Cortex of kidney (tissue), 1 donor: ENCODE data around the gene C1orf210.
A peak's percentile ranks its signal among the peaks of the same experiment; 100 is the strongest.

ENCODE experiments used
- DNase-seq: peaks from one replicate; lab custom pipeline; 2025; lab: John Stamatoyannopoulos, UW

C1orf210 gene

GRCh38 chr1:43285269-43285990 lies at the start of gene C1orf210:
Gene C1orf210, minus strand, starts transcription at chr1:43285581. Its CDS starts 2,311 bp downstream, at chr1:43283270.
- DNase-seq, result peak; percentile 72

- no peak for DNase-seq
Observed at GRCh38 chr1:43334453-43335205, 49.2 kb upstream of the C1orf210 start.

DNA sequence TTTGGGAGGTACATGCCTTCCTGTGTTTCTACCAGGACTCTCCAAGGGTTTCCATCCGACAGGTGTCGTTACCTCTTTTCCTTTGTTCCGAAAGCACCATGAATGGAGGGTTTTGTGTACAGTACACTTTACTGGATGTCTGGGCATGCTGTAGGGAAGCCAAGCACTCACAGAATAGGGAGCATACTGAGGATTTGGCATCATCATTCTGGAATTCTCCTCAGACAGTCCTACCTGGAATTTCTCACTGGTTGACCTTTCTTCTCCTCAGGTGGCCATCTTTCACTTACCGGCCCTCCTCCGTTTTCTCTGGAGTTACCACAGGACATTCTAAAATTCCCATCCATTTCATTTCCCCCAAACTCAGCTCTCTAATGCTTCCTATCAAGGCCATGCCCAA lies 46.3 kb upstream of the C1orf210 start:
- no peak for DNase-seq

DNA sequence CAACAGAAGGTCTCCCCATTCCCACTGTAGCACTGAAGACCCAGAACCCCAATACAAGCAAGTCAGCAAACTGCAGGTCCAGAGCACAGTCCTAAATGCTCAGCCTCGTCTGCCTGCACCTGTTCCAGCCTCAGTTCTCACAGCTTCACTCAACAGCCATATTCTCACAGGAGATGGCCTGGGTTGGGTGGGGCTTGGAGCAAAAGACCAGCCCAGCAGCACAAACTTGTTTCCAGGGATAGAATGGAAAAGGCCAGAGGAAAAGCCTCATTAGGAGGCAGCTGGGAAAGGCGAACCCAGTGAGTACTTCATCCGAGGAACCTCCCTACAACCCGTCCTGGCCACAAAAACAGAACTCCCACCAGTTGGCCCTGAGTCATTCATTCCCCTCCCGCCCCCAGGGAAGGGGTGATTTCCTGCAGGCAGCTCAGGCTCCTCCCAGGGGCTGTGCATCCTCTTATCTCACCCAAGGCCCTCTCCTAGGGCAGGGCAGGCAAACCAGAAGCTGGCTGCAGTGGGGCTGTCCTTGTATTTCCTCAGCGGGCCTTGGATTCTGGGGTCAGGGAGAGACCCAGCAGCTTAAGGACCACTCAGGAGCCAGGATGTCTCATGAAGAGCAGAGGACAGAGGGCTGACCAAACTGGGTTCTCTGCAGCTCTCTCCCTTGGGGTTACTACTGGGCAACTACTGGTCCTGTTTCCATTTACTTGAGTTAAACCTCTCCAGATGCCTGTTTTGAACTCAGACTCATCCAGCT lies 44.8 kb upstream of the C1orf210 start:
- DNase-seq, result no peak

DNA sequence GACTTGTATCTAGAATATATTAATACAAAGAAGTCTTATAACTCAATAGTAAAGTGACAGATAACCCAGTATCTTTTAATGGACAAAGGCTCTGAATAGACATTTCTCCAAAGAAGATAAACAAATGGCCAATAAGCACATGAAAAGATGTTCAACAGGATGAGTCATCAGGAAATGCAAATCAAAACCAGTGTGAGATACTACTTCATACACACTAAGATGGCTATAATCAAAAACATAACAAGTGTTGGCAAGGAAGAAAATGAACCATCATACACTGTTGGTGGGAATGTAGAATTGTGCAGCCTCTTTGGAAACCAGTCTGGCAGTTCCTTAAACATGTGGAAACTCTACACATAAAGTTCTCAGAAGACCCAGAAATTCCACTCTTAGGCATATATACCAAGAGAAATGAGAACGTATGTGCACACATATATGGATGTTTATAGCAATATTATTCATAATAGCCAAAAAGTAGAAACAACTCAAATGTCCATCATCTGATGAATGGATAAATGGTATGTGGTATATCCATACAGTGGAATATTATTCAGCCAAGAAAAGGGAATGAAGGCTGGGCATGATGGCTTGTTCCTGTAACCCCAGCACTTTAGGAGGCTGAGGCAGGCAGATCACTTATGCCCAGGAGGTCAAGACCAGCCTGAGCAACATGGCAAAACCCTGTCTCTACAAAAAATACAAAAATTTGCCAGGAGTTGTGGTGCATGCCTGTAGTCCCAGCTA lies 42.3 kb upstream of the C1orf210 start:
- no peak for DNase-seq

- no peak for DNase-seq
Observed at GRCh38 chr1:43325381-43325780, 40.0 kb upstream of the C1orf210 start.

GRCh38 chr1:43324810-43325209 lies 39.4 kb upstream of the C1orf210 start:
- no peak for DNase-seq

- no peak for DNase-seq
Observed at GRCh38 chr1:43322506-43322905, 37.1 kb upstream of the C1orf210 start.

DNA sequence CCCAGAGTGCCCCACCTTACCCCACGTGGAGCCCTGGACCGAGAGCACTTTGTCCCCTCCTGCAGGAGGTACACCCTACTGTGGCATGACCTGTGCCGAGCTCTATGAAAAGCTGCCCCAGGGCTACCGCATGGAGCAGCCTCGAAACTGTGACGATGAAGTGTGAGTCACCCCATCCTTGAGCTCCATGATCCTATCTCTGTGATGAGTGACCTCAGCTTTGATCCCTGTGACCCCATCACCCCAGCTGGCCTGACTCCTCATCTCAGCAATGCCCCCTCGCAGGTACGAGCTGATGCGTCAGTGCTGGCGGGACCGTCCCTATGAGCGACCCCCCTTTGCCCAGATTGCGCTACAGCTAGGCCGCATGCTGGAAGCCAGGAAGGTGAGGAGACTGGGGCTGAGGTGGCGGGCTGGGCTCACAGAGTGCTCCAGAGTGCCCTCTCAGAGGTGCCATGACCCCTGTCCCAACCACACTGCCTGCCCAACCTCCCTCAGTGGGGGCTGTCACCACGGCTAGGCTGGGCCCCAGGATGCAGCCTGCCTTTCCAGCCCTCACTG lies 36.0 kb upstream of the C1orf210 start:
- DNase-seq, result no peak

DNA sequence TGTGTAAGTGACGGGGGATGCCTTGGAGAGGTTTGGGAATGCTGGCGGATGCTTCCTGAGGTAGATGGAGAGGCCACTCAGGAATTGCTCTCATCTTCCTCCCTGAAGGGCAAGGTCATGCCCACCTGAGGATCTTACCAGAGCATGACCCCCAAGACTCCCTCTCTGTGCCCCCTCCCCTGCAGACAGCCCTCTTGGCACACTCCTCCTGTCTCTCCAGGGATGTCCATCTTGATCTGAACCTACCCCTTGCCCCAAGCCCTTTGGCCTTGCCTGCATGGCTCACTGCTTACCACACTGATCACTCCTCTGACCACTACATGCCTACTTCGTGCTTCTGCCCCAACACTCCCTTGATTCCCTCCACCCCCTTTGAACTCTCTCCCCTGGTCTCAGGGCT lies 34.4 kb upstream of the C1orf210 start:
- no peak for DNase-seq

GRCh38 chr1:43319288-43319687 lies 33.9 kb upstream of the C1orf210 start:
- DNase-seq, result no peak

GRCh38 chr1:43318831-43319230 lies 33.5 kb upstream of the C1orf210 start:
- DNase-seq, result no peak

GRCh38 chr1:43317817-43318471 lies 32.6 kb upstream of the C1orf210 start:
- no peak for DNase-seq

DNA sequence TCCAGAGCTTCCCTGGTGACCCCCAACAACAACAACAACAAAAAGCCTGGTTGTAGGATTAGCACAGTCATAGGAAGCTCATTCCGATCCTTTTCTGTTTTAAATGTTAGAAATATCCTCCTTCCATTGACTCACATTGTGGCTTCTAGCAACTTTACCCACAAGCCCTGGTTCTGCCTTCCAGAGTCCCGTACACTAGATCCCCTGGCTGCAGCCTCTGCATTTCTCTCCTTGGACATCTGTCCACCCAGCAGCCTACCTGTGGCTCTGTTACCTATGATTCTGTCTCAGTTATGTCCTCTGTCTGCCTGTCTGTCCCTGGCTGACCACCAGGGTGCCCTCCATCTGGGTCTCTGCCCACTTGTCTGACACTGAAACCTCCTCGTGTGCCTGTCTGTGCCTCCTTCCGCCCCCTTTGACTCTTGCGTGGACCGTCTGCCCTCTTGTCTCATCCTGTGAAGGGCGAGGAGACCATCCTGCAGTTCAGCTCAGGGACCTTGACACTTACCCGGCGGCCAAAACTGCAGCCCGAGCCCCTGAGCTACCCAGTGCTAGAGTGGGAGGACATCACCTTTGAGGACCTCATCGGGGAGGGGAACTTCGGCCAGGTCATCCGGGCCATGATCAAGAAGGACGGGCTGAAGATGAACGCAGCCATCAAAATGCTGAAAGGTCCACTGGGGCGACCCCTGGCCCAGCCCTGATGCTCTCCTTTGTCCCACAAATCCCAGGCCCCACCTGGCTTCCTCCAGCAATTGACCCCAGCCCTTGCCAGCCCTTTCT lies 31.5 kb upstream of the C1orf210 start:
- no peak for DNase-seq

- DNase-seq, result no peak
Observed at GRCh38 chr1:43315963-43316737, 30.8 kb upstream of the C1orf210 start.

GRCh38 chr1:43315481-43315880 lies 30.1 kb upstream of the C1orf210 start:
- no peak for DNase-seq

GRCh38 chr1:43314233-43314632 lies 28.9 kb upstream of the C1orf210 start:
- no peak for DNase-seq

DNA sequence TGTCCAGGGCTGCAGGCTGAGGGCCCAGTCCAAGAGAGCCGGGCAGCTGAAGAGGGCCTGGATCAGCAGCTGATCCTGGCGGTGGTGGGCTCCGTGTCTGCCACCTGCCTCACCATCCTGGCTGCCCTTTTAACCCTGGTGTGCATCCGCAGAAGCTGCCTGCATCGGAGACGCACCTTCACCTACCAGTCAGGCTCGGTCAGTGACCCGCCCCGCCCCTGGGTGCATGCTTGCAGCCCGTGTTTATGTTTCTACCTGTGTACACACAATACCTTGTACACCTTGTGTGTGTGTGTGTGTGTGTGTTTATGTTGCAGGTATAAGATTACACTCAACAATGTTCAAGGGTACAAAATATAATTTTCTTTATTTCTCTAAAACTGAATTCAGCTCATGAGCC lies 28.4 kb upstream of the C1orf210 start:
- no peak for DNase-seq

DNA sequence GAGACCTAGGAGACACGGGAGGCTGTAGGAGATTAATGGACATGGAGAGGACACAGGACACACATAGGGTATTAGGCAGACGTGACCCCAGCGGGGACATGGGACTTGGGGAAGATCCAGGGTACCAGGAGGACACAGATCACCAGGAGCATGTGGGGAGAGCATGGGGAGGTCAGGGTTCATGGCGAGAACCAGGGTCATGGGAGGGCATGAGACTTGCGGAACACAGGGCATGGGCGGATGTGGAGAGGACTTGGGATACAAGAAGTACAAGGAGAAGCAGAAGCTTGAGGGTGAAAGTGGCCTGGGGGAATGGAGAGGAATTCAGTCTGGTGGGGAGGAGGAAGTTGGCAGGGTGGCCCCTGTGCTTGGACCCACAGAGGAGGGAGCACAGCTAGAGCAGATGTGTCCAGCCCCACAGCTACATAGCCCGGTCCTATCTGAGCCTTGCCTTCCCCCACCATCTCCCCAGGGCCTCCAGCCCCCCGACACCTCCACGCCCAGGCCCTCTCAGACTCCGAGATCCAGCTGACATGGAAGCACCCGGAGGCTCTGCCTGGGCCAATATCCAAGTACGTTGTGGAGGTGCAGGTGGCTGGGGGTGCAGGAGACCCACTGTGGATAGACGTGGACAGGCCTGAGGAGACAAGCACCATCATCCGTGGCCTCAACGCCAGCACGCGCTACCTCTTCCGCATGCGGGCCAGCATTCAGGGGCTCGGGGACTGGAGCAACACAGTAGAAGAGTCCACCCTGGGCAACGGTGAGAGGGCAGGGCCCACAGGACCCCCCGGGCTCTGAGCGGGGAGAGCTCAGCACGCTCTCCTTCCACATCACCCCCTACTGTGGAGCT lies 27.5 kb upstream of the C1orf210 start:
- DNase-seq, result no peak
